A673 (cell line): Measurements from ENCODE around the gene SCCPDH. TPM values are rescaled to one million over a fixed set of nuclear protein-coding genes. Genes with fewer than 3 reads are reported as not detected.

ENCODE experiments used
- BruUV-seq: library from RNA; stranded (reverse); fragments of 400-500 nt; replicated peaks from 2 replicates; lab custom pipeline; 2021; lab: Mats Ljungman, UMichigan
- CTCF ChIA-PET: fragments of 300-600 bp; sonication (Branson Sonifier 250); formaldehyde crosslinking; loops from one replicate; lab custom pipeline; 2022; ENCODE audit warnings: antibody characterized with exemption; lab: Charles Lee
- POLR2A ChIA-PET: fragments of 300-600 bp; sonication (Branson Sonifier 250); formaldehyde crosslinking; loops from one replicate; lab custom pipeline; 2022; ENCODE audit warnings: antibody characterized with exemption; ENCODE audit not compliant: low non-redundant PET; lab: Charles Lee
- DNase-seq: peaks from one replicate; pipeline ENCODE4 v3.0.0-alpha.2; 2015; ENCODE audit warnings: low spot score
- H3K27ac ChIP-seq: fragments of 200-600 bp; sonication (generic); 2 replicates; pipeline ENCODE4 v1.5.1; 2016; ENCODE audit warnings: mixed run types, low read depth, mild to moderate bottlenecking, mixed read lengths, antibody characterized with exemption, low read length; ENCODE audit not compliant: poor library complexity, severe bottlenecking
- H3K27me3 ChIP-seq: fragments of 200-600 bp; sonication (generic); replicated peaks from 2 replicates; pipeline ENCODE4 v1.6.1; 2017; ENCODE audit warnings: mixed run types, low read depth, mild to moderate bottlenecking, mixed read lengths, antibody characterized with exemption, low read length; ENCODE audit not compliant: insufficient read depth, poor library complexity
- H3K36me3 ChIP-seq: fragments of 200-600 bp; sonication (generic); 2 replicates; pipeline ENCODE4 v1.6.1; 2016; ENCODE audit warnings: mixed run types, mild to moderate bottlenecking, mixed read lengths, antibody characterized with exemption, low read length; ENCODE audit not compliant: insufficient read depth, poor library complexity, severe bottlenecking
- H3K4me1 ChIP-seq: fragments of 200-600 bp; sonication (generic); 2 replicates; pipeline ENCODE4 v1.6.1; 2017; ENCODE audit warnings: mixed run types, mild to moderate bottlenecking, mixed read lengths, antibody characterized with exemption, low read length; ENCODE audit not compliant: insufficient read depth, poor library complexity, severe bottlenecking
- H3K4me3 ChIP-seq: fragments of 200-600 bp; sonication (generic); 2 replicates; pipeline ENCODE4 v1.5.1; 2016; ENCODE audit warnings: low read depth, mixed run types, mild to moderate bottlenecking, mixed read lengths, low read length; ENCODE audit not compliant: poor library complexity, severe bottlenecking
- H3K9me3 ChIP-seq: fragments of 200-600 bp; sonication (generic); 2 replicates; pipeline ENCODE4 v1.6.1; 2016; ENCODE audit warnings: mixed run types, low read depth, mild to moderate bottlenecking, mixed read lengths, antibody characterized with exemption, low read length; ENCODE audit not compliant: poor library complexity, severe bottlenecking
- EZH2 ChIP-seq: fragments of 200-600 bp; sonication (generic); IDR thresholded peaks from 2 replicates; pipeline ENCODE4 v1.6.1; 2017; ENCODE audit warnings: borderline replicate concordance, low read depth, mild to moderate bottlenecking, mixed read lengths, antibody characterized with exemption, low read length; ENCODE audit not compliant: poor library complexity, severe bottlenecking
- intact Hi-C: fragments of 100-400 bp; cut with micrococcal nuclease; formaldehyde crosslinking; loops from one replicate; pipeline ENCODE4 v1.10.0; 2022; ENCODE audit not compliant: unreplicated experiment
- total RNA-seq: library from RNA; stranded (reverse); gene quantifications from 2 replicates; pipeline ENCODE4 v1.2.3, GENCODE V29; 2021
- TF ChIP-seq, protein P1 (sequence below): fragments of 300-800, 200-600 bp; sonication (generic); conservative IDR thresholded peaks from 2 replicates; pipeline ENCODE4 v1.5.1; 2017; ENCODE audit warnings: low read depth, mild to moderate bottlenecking, antibody characterized with exemption, low read length, moderate library complexity, mixed read lengths

The SCCPDH gene
- total RNA-seq, 1 experiment from 2014 or later: 41.7 TPM

DNA sequence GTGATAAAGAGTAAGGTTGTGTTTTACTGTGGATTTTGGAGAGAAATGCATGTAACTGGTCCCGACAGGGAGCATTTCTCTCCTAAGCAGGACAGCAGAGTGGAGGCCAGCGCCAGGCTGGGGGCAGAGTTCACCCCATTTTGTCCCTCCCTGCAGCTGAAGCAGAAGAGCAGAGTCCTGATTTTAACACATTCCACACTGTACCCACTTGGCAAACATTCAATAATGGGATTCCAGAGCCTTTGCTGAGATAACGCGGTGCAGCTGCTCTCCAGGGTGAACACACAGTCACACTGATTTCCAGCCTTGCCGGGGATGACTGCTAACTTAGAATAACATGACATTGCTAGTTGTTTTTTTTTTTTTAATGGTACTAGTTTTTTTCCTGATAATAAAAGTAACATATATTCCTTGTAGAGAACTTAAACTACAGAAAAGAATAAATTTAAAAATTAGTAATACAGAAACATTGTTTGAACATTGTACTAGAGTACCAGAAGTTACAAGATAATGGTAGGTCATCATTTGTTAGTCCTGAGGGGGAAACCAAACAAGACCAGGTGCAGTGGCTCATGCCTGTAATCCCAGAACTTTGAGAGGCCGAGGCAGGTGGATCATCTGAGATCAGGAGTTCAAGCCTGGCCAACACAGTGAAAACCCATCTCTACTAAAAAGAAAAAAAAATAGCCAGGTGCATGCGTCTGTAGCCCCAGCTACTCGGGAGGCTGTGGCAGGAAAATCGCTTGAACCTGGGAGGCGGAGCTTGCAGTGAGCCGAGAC, 77.2 kb downstream of the SCCPDH start:
- no peaks in the 10 kb centered on the region for H3K9me3 ChIP-seq
- no peaks in the 10 kb centered on the region for H3K27me3 ChIP-seq
- intact Hi-C loops: no loop called here
- TF ChIP-seq, protein P1, sequence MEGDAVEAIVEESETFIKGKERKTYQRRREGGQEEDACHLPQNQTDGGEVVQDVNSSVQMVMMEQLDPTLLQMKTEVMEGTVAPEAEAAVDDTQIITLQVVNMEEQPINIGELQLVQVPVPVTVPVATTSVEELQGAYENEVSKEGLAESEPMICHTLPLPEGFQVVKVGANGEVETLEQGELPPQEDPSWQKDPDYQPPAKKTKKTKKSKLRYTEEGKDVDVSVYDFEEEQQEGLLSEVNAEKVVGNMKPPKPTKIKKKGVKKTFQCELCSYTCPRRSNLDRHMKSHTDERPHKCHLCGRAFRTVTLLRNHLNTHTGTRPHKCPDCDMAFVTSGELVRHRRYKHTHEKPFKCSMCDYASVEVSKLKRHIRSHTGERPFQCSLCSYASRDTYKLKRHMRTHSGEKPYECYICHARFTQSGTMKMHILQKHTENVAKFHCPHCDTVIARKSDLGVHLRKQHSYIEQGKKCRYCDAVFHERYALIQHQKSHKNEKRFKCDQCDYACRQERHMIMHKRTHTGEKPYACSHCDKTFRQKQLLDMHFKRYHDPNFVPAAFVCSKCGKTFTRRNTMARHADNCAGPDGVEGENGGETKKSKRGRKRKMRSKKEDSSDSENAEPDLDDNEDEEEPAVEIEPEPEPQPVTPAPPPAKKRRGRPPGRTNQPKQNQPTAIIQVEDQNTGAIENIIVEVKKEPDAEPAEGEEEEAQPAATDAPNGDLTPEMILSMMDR: no peak
- no peak for TF ChIP-seq EZH2
- no peak overlapping the region for H3K4me3 ChIP-seq
- DNase-seq: no peak
- ChIA-PET POLR2A (no interaction called here), CTCF (no interaction called here)
- H3K27ac ChIP-seq: no peak overlapping the region
- H3K4me1 ChIP-seq: no peaks in the 10 kb centered on the region
- BruUV-seq: no TSS peak
- H3K36me3 ChIP-seq: no peaks in the 10 kb centered on the region

DNA sequence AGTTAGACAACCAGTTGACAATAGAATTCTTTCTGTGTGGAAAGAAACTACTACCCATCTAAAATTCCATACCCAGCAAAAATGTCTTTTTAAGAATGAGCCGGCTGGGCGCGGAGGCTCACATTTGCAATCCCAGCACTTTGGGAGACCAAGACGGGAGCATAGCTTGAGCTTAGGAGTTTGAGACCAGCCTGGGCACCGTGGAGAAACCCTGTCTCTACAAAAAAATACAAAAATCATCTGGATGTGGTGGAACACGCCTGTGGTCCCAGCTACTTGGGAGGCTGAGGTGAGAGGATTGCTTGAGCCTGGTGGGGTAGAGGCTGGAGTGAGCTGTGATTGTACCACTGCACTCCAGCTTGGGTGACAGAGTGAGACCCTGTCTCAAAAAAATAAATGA, 79.2 kb downstream of the SCCPDH start:
- Histone ChIP-seq H3K4me1 (no peaks in the 10 kb centered on the region), H3K27me3 (no peaks in the 10 kb centered on the region), H3K27ac (no peak overlapping the region), H3K36me3 (no peaks in the 10 kb centered on the region), H3K9me3 (no peaks in the 10 kb centered on the region), H3K4me3 (no peak overlapping the region)
- ChIA-PET CTCF (no interaction called here), POLR2A (no interaction called here)
- no peak for DNase-seq
- BruUV-seq: no TSS peak
- TF ChIP-seq, protein P1: no peak
- TF ChIP-seq EZH2: no peak
- intact Hi-C loops: no loop called here

DNA sequence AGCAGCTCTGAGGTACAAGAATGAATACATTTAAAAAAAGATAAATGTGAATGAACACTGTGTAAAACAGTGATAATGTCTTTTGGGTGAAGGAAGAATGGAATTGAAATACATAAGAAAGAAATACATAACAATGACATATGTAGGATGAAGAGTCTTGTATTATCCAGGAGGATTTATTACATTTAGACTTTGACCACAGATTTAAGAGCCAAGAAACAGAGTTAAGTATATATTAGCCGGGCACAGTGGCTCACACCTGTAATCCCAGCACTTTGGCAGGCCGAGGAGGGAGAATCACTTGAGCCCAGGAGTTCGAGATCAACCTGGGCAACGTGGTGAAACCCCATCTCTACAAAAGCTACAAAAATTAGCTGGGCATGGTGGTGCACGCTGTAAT, 79.7 kb downstream of the SCCPDH start:
- H3K27ac ChIP-seq: no peak overlapping the region
- H3K27me3 ChIP-seq: no peaks in the 10 kb centered on the region
- no peaks in the 10 kb centered on the region for H3K36me3 ChIP-seq
- ChIA-PET CTCF (no interaction called here), POLR2A (no interaction called here)
- H3K4me1 ChIP-seq: no peaks in the 10 kb centered on the region
- H3K9me3 ChIP-seq: no peaks in the 10 kb centered on the region
- DNase-seq: no peak
- no TSS peak for BruUV-seq
- TF ChIP-seq, protein P1: no peak
- TF ChIP-seq EZH2: no peak
- intact Hi-C loops: no loop called here
- H3K4me3 ChIP-seq: no peak overlapping the region
